Sigmoid colon (tissue), 7 donors: Measurements from ENCODE around the gene SACM1L. TPM values are rescaled to one million over a fixed set of nuclear protein-coding genes. Genes with fewer than 3 reads are reported as not detected.

Source experiments
- DNase-seq: peaks from one replicate; pipeline ENCODE4 v3.0.0-alpha.2; 2019
- H3K27ac ChIP-seq, 4 donors: fragments of 200-600 bp; sonication (generic); one replicate each; pipeline ENCODE4 v1.5.1; 2016 to 2019; ENCODE audit warnings: mild to moderate bottlenecking in 1 of 4
- H3K27me3 ChIP-seq, 3 donors: fragments of 200-600 bp; sonication (generic); one replicate each; pipeline ENCODE4 v1.5.1; 2019; ENCODE audit warnings: mild to moderate bottlenecking in 1 of 3
- H3K36me3 ChIP-seq, 4 donors: fragments of 200-600 bp; sonication (generic); one replicate each; pipeline ENCODE4 v1.5.1; 2016 to 2019
- H3K4me1 ChIP-seq, 4 donors: fragments of 200-600 bp; sonication (generic); one replicate each; pipeline ENCODE4 v1.5.1; 2017 to 2019
- H3K4me3 ChIP-seq, 4 donors: fragments of 200-600 bp; sonication (generic); one replicate each; pipeline ENCODE4 v1.5.1; 2017 to 2019; ENCODE audit warnings: mild to moderate bottlenecking in 2 of 4, moderate library complexity in 1 of 4
- H3K9me3 ChIP-seq, 4 donors: fragments of 200-600 bp in 3 of 4; sonication (generic) in 3 of 4; one replicate each; pipeline versions ENCODE4 v1.5.1 to v1.6.1; 2013 to 2019
- EP300 ChIP-seq, 4 donors: sonication (generic); formaldehyde crosslinking; IDR thresholded peaks; one replicate each; pipeline ENCODE4 v1.6.1; 2017; ENCODE audit warnings: antibody characterized with exemption in 4 of 4
- POLR2A ChIP-seq, 2 donors: fragments of 450-650 bp; IDR thresholded peaks; one replicate each; pipeline ENCODE4 v1.6.1; 2016; ENCODE audit warnings: antibody characterized with exemption in 2 of 2, mild to moderate bottlenecking in 2 of 2, moderate library complexity in 2 of 2
- POLR2AphosphoS5 ChIP-seq, 4 donors: sonication (generic); formaldehyde crosslinking; IDR thresholded peaks; one replicate each; pipeline ENCODE4 v1.6.1; 2017; ENCODE audit warnings: antibody characterized with exemption in 4 of 4
- WGBS, 2 donors: extraction: QIAGEN DNeasy Blood & Tissue Kit; methylation state at CpG; one replicate each; pipeline ENCODE4 v1.1.7; 2013; 5-methylcytosine and 5-hydroxymethylcytosine counted together
- intact Hi-C: fragments of 100-400 bp; cut with DNase I; formaldehyde crosslinking; loops from one replicate; pipeline ENCODE4 v1.15.1; 2023
- polyA plus RNA-seq, 3 donors: library from polyadenylated mRNA; stranded (reverse); fragments of 200-250 nt; gene quantifications; one replicate each; pipeline ENCODE4 v1.2.3, GENCODE V29; 2013
- small RNA-seq, 3 donors: library from RNA; depleted of rRNA; stranded (forward); fragments of <200 nt; gene quantifications; one replicate each; pipeline ENCODE3, GENCODE V24; 2016
- total RNA-seq, 4 donors: library from RNA; depleted of rRNA; stranded (reverse); fragments of >200 nt; gene quantifications; one replicate each; pipeline ENCODE4 v1.1.0, GENCODE V29; 2016
- TF ChIP-seq, protein P1 (sequence below), 4 experiments: fragments of 450-650 bp in 3 of 4; fragments of 200-600 bp in 1 of 4; IDR thresholded peaks; one replicate each; pipeline ENCODE4 v1.5.1; 2016 to 2019; ENCODE audit warnings: antibody characterized with exemption in 4 of 4, mild to moderate bottlenecking in 3 of 4, moderate library complexity in 2 of 4
- donor health status: healthy with polysubstance abuse.
- donor health status: Bipolar disorder and iron deficiency.
- donor health status: healthy.

SACM1L gene
- total and polyA plus RNA-seq, 7 donors = 21.6 to 44.6 (median 38.5) TPM

DNA sequence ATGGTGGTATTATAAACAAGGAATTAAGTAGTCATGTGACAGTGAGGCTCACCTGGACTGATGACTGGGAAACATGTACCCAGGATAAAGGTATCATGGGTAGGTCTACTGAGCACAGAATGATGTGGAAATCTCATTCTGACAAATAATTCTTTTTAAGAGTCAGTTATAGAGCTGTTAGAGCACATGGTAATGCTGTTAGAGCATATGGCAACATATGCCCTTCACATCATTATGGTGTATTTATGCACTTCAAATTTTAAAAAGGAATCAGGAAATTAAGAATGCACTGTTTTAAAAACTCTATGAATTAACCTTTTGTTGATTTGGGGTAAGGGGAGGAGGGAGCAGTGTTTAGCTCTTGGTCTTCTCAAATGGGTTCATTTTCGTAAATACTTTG lies 105.5 kb downstream of the SACM1L start:
- H3K9me3 ChIP-seq = no peaks in the 10 kb centered on the region
- peaks cover 0 to 14% (median 12%) of the 10 kb centered on the region in 4 donors for H3K4me1 ChIP-seq
- no peak for TF ChIP-seq EP300 (IDR thresholded peaks at IDR 0.05)
- TF ChIP-seq POLR2A (IDR thresholded peaks at IDR 0.05) = no peak
- TF ChIP-seq POLR2AphosphoS5 (IDR thresholded peaks at IDR 0.05) = no peak
- TF ChIP-seq, protein P1, sequence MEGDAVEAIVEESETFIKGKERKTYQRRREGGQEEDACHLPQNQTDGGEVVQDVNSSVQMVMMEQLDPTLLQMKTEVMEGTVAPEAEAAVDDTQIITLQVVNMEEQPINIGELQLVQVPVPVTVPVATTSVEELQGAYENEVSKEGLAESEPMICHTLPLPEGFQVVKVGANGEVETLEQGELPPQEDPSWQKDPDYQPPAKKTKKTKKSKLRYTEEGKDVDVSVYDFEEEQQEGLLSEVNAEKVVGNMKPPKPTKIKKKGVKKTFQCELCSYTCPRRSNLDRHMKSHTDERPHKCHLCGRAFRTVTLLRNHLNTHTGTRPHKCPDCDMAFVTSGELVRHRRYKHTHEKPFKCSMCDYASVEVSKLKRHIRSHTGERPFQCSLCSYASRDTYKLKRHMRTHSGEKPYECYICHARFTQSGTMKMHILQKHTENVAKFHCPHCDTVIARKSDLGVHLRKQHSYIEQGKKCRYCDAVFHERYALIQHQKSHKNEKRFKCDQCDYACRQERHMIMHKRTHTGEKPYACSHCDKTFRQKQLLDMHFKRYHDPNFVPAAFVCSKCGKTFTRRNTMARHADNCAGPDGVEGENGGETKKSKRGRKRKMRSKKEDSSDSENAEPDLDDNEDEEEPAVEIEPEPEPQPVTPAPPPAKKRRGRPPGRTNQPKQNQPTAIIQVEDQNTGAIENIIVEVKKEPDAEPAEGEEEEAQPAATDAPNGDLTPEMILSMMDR (IDR thresholded peaks at IDR 0.05) = no peak
- intact Hi-C loops = no loop called here
- DNase-seq = no peak
- WGBS, 2 donors = 87 to 92% methylated on average over 1 of the region's 1 CpG
- no peak overlapping the region for H3K4me3 ChIP-seq
- no peaks in the 10 kb centered on the region for H3K36me3 ChIP-seq
- H3K27me3 ChIP-seq = peaks cover 14 to 58% (median 44%) of the 10 kb centered on the region in 3 donors
- H3K27ac ChIP-seq = no peak overlapping the region

Small RNA genes within 50 kb of the gene (small RNA-seq; reads per million reads assigned to genes)
- gene RN7SL145P = 0 reads per million in 3 donors

Other genes starting within 250 kb of the SACM1L start
- gene LIMD1, start 94.6 kb upstream of the SACM1L start, total RNA-seq = 10 to 100 TPM; 12.2 to 19.9 (median 13.2) TPM
- gene LIMD1, start 94.6 kb upstream of the SACM1L start, polyA plus RNA-seq = 10 to 100 TPM in 1 of 3 donors, 1 to 10 TPM in 2; 3.0 to 13.2 (median 3.2) TPM
- gene SLC6A20, start 107.1 kb downstream of the SACM1L start, total RNA-seq = under 1 TPM in 1 of 4 donors, not detected in 3; 0.16 TPM
- gene SLC6A20, start 107.1 kb downstream of the SACM1L start, polyA plus RNA-seq = 1 to 10 TPM in 1 of 3 donors, under 1 TPM in 1, not detected in 1; 0.60 to 1.4 TPM
- 10 to 100 TPM; 16.6 to 31.0 (median 17.8) TPM for gene LZTFL1, start 152.7 kb downstream of the SACM1L start, total RNA-seq
- 10 to 100 TPM in 1 of 3 donors, 1 to 10 TPM in 2; 7.9 to 12.0 (median 8.1) TPM for gene LZTFL1, start 152.7 kb downstream of the SACM1L start, polyA plus RNA-seq
- gene CCR9, start 197.1 kb downstream of the SACM1L start, total RNA-seq = not detected
- gene CCR9, start 197.1 kb downstream of the SACM1L start, polyA plus RNA-seq = under 1 TPM in 1 of 3 donors, not detected in 2; 0.55 TPM